HG03025 (cell line): Measurements from ENCODE around the gene UTP25.

Experiments used
- ATAC-seq: cut with Tn5 transposase; IDR thresholded peaks from one replicate; pipeline ENCODE4 v1.9.1; 2021; ENCODE audit warnings: mild to moderate bottlenecking, moderate library complexity; ENCODE audit not compliant: unreplicated experiment, low FRiP score

Gene UTP25

GRCh38 chr1:209837671-209838070 lies 9.9 kb downstream of the UTP25 start:
- no peak for ATAC-seq

- ATAC-seq: no peak
Observed at GRCh38 chr1:209838537-209838936, 10.8 kb downstream of the UTP25 start.

GRCh38 chr1:209839875-209840546 lies 12.2 kb downstream of the UTP25 start:
- ATAC-seq: no peak

GRCh38 chr1:209840611-209841010 lies 12.8 kb downstream of the UTP25 start:
- ATAC-seq: no peak

- ATAC-seq: no peak
Observed at GRCh38 chr1:209844695-209845407, 17.1 kb downstream of the UTP25 start.

GRCh38 chr1:209845408-209845725 lies 17.6 kb downstream of the UTP25 start:
- no peak for ATAC-seq

- no peak for ATAC-seq
Observed at GRCh38 chr1:209849388-209849787, 21.6 kb downstream of the UTP25 start.

GRCh38 chr1:209850342-209850979 lies 22.7 kb downstream of the UTP25 start:
- no peak for ATAC-seq

- ATAC-seq: no peak
Observed at GRCh38 chr1:209853676-209854075, 25.9 kb downstream of the UTP25 start.

- ATAC-seq: no peak
Observed at GRCh38 chr1:209854196-209854595, 26.4 kb downstream of the UTP25 start.

GRCh38 chr1:209855006-209855405 lies 27.2 kb downstream of the UTP25 start:
- ATAC-seq: no peak

GRCh38 chr1:209855623-209856022 lies 27.9 kb downstream of the UTP25 start:
- no peak for ATAC-seq

GRCh38 chr1:209858561-209859103 lies 30.9 kb downstream of the UTP25 start:
- no peak for ATAC-seq

- no peak for ATAC-seq
Observed at GRCh38 chr1:209860293-209860881, 32.6 kb downstream of the UTP25 start.

GRCh38 chr1:209861242-209861641 lies 33.5 kb downstream of the UTP25 start:
- no peak for ATAC-seq

- no peak for ATAC-seq
Observed at GRCh38 chr1:209862391-209863356, 34.9 kb downstream of the UTP25 start.

- no peak for ATAC-seq
Observed at GRCh38 chr1:209863766-209864485, 36.2 kb downstream of the UTP25 start.

GRCh38 chr1:209866201-209866600 lies 38.4 kb downstream of the UTP25 start:
- ATAC-seq: no peak
